ENCODE data around the gene MRRF. TPM values are rescaled to one million over a fixed set of nuclear protein-coding genes. Genes with fewer than 3 reads are reported as not detected.

MRRF gene
- total RNA-seq, 1 experiment from 2014 or later, result 45.7 TPM

GRCh38 chr9:122274055-122274454 is 9.4 kb downstream of the MRRF start:
- no peaks in the 10 kb centered on the region for H3K27me3 Mint-ChIP-seq (ENCODE audit: unreplicated experiment)
- no peak overlapping the region for H3K4me3 Mint-ChIP-seq (ENCODE audit: low read depth, unreplicated experiment)
- TF ChIP-seq CTCF (IDR thresholded peaks at IDR 0.05; ENCODE audit: unreplicated experiment), result no peak
- no peak for DNase-seq
- no peaks in the 10 kb centered on the region for H3K4me1 Mint-ChIP-seq (ENCODE audit: low read depth, unreplicated experiment)
- intact Hi-C loops (cut with micrococcal nuclease; ENCODE audit: unreplicated experiment), result no loop called here
- BruUV-seq (replicated peaks), result no TSS peak
- H3K36me3 Mint-ChIP-seq (ENCODE audit: insufficient read depth, unreplicated experiment), result peaks cover 20% of the 10 kb centered on the region
- H3K9me3 Mint-ChIP-seq (ENCODE audit: low read depth, unreplicated experiment), result peaks cover 5% of the 10 kb centered on the region
- H3K27ac Mint-ChIP-seq (ENCODE audit: unreplicated experiment), result no peak overlapping the region
- CTCF ChIA-PET, result no interaction called here

DNA sequence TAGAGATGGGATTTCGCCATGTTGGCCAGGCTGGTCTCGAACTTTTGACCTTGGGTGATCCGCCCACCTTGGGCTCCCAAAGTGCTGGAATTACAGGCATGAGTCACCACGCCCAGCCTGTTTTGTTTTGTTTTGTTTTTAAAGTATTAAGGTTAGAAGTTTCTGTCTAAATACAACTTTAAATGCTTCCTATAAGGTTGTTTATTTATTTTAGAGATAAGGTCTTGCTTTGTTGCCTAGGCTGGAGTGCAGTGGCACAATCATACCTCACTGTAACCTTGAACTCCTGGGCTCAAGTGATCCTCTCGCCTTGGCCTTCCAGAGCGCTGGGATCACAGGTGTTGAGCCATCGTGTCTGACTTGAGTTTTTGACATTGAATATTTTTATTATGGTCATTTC is 11.4 kb downstream of the MRRF start:
- Mint-ChIP-seq H3K4me1 (ENCODE audit: low read depth, unreplicated experiment) (no peaks in the 10 kb centered on the region), H3K27me3 (ENCODE audit: unreplicated experiment) (no peaks in the 10 kb centered on the region), H3K4me3 (ENCODE audit: low read depth, unreplicated experiment) (no peak overlapping the region), H3K36me3 (ENCODE audit: insufficient read depth, unreplicated experiment) (peaks cover 24% of the 10 kb centered on the region), H3K27ac (ENCODE audit: unreplicated experiment) (no peak overlapping the region), H3K9me3 (ENCODE audit: low read depth, unreplicated experiment) (peaks cover 5% of the 10 kb centered on the region)
- no peak for DNase-seq
- BruUV-seq (replicated peaks), result no TSS peak
- intact Hi-C loops (cut with micrococcal nuclease; ENCODE audit: unreplicated experiment), result no loop called here
- CTCF ChIA-PET, result no interaction called here
- TF ChIP-seq CTCF (IDR thresholded peaks at IDR 0.05; ENCODE audit: unreplicated experiment), result no peak

GRCh38 chr9:122277285-122277897 is 12.7 kb downstream of the MRRF start:
- DNase-seq, result no peak
- CTCF ChIA-PET, result no interaction called here
- Mint-ChIP-seq H3K27me3 (ENCODE audit: unreplicated experiment) (no peaks in the 10 kb centered on the region), H3K9me3 (ENCODE audit: low read depth, unreplicated experiment) (peaks cover 5% of the 10 kb centered on the region), H3K36me3 (ENCODE audit: insufficient read depth, unreplicated experiment) (peaks cover 23% of the 10 kb centered on the region), H3K27ac (ENCODE audit: unreplicated experiment) (no peak overlapping the region), H3K4me3 (ENCODE audit: low read depth, unreplicated experiment) (no peak overlapping the region), H3K4me1 (ENCODE audit: low read depth, unreplicated experiment) (no peaks in the 10 kb centered on the region)
- no peak for TF ChIP-seq CTCF (IDR thresholded peaks at IDR 0.05; ENCODE audit: unreplicated experiment)
- intact Hi-C loops (cut with micrococcal nuclease; ENCODE audit: unreplicated experiment), result no loop called here
- no TSS peak for BruUV-seq (replicated peaks)

GRCh38 chr9:122281368-122281767 is 16.7 kb downstream of the MRRF start:
- intact Hi-C loops (cut with micrococcal nuclease; ENCODE audit: unreplicated experiment), result no loop called here
- no peak for TF ChIP-seq CTCF (IDR thresholded peaks at IDR 0.05; ENCODE audit: unreplicated experiment)
- Mint-ChIP-seq H3K27ac (ENCODE audit: unreplicated experiment) (no peak overlapping the region), H3K36me3 (ENCODE audit: insufficient read depth, unreplicated experiment) (peaks cover 13% of the 10 kb centered on the region), H3K9me3 (ENCODE audit: low read depth, unreplicated experiment) (no peaks in the 10 kb centered on the region), H3K27me3 (ENCODE audit: unreplicated experiment) (no peaks in the 10 kb centered on the region), H3K4me1 (ENCODE audit: low read depth, unreplicated experiment) (no peaks in the 10 kb centered on the region), H3K4me3 (ENCODE audit: low read depth, unreplicated experiment) (no peak overlapping the region)
- CTCF ChIA-PET, result no interaction called here
- no peak for DNase-seq
- BruUV-seq (replicated peaks), result no TSS peak

Data from Calu3 (cell line).